Measurements from ENCODE around the gene BMPR1A.

DNA sequence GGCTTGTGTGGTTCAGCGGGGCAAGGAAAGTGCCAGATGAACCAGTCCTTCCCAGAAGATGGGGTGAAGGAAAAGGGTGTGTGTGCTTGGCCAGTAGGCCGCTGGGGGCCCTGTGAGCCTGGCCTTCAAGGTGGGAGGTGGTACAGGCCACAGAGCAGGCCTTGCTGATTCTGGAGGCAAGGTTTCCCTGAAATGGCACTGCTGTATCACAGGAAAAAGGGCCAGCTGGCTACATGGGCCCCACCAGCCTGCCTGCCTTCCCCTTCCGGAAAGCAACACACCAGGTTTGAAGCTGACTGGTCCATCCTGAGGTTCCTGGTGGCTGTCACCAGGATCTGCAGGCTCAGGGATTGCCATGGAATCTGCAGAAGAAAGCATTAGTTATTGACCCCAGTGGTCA is 188.5 kb downstream of the BMPR1A start:
- TF ChIP-seq, protein P1, sequence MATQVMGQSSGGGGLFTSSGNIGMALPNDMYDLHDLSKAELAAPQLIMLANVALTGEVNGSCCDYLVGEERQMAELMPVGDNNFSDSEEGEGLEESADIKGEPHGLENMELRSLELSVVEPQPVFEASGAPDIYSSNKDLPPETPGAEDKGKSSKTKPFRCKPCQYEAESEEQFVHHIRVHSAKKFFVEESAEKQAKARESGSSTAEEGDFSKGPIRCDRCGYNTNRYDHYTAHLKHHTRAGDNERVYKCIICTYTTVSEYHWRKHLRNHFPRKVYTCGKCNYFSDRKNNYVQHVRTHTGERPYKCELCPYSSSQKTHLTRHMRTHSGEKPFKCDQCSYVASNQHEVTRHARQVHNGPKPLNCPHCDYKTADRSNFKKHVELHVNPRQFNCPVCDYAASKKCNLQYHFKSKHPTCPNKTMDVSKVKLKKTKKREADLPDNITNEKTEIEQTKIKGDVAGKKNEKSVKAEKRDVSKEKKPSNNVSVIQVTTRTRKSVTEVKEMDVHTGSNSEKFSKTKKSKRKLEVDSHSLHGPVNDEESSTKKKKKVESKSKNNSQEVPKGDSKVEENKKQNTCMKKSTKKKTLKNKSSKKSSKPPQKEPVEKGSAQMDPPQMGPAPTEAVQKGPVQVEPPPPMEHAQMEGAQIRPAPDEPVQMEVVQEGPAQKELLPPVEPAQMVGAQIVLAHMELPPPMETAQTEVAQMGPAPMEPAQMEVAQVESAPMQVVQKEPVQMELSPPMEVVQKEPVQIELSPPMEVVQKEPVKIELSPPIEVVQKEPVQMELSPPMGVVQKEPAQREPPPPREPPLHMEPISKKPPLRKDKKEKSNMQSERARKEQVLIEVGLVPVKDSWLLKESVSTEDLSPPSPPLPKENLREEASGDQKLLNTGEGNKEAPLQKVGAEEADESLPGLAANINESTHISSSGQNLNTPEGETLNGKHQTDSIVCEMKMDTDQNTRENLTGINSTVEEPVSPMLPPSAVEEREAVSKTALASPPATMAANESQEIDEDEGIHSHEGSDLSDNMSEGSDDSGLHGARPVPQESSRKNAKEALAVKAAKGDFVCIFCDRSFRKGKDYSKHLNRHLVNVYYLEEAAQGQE (IDR thresholded peaks at IDR 0.05; ENCODE audit: insufficient replicate concordance, low read depth): no peak
- TF ChIP-seq, protein P2, sequence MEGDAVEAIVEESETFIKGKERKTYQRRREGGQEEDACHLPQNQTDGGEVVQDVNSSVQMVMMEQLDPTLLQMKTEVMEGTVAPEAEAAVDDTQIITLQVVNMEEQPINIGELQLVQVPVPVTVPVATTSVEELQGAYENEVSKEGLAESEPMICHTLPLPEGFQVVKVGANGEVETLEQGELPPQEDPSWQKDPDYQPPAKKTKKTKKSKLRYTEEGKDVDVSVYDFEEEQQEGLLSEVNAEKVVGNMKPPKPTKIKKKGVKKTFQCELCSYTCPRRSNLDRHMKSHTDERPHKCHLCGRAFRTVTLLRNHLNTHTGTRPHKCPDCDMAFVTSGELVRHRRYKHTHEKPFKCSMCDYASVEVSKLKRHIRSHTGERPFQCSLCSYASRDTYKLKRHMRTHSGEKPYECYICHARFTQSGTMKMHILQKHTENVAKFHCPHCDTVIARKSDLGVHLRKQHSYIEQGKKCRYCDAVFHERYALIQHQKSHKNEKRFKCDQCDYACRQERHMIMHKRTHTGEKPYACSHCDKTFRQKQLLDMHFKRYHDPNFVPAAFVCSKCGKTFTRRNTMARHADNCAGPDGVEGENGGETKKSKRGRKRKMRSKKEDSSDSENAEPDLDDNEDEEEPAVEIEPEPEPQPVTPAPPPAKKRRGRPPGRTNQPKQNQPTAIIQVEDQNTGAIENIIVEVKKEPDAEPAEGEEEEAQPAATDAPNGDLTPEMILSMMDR (IDR thresholded peaks at IDR 0.05; ENCODE audit: insufficient read depth, low read length): no peak
